ENCODE results near the gene MYPOP. TPM values are rescaled to one million over a fixed set of nuclear protein-coding genes. Genes with fewer than 3 reads are reported as not detected.
"Not testable (repeated sequence)": the region's sequence is repeated elsewhere in the genome, so short reads cannot be mapped to it uniquely, and the experiment has no call there.

MYPOP gene
- total RNA-seq, 1 experiment from 2014 or later: 2.5 TPM

GRCh38 chr19:45906221-45906620, 3.8 kb upstream of the MYPOP start:
- DNase-seq (ENCODE audit: low read depth): peak; percentile 79

- DNase-seq (ENCODE audit: low read depth): no peak
These were observed 2.6 kb upstream of the MYPOP start for GRCh38 chr19:45905011-45905410.

- peak; percentile 100 for DNase-seq (ENCODE audit: low read depth)
These were observed 525 bp upstream of the MYPOP start for GRCh38 chr19:45902651-45903625.

GRCh38 chr19:45901432-45901911, 941 bp downstream of the MYPOP start:
- DNase-seq (ENCODE audit: low read depth): no peak

- no peak for DNase-seq (ENCODE audit: low read depth)
These were observed 1.5 kb downstream of the MYPOP start for GRCh38 chr19:45900738-45901431.

- DNase-seq (ENCODE audit: low read depth): no peak
These were observed 2.4 kb downstream of the MYPOP start for GRCh38 chr19:45899919-45900589.

GRCh38 chr19:45899253-45899652, 3.2 kb downstream of the MYPOP start:
- no peak for DNase-seq (ENCODE audit: low read depth)

GRCh38 chr19:45897261-45897812, 5.1 kb downstream of the MYPOP start:
- DNase-seq (ENCODE audit: low read depth): no peak

GRCh38 chr19:45895983-45896599, 6.3 kb downstream of the MYPOP start:
- DNase-seq (ENCODE audit: low read depth): not testable (repeated sequence)

- DNase-seq (ENCODE audit: low read depth): no peak
These were observed 6.9 kb downstream of the MYPOP start for GRCh38 chr19:45895519-45895972.

GRCh38 chr19:45890877-45891276, 11.5 kb downstream of the MYPOP start:
- no peak for DNase-seq (ENCODE audit: low read depth)

GRCh38 chr19:45889210-45889885, 13.1 kb downstream of the MYPOP start:
- DNase-seq (ENCODE audit: low read depth): no peak

GRCh38 chr19:45887200-45887710, 15.2 kb downstream of the MYPOP start:
- DNase-seq (ENCODE audit: low read depth): no peak

GRCh38 chr19:45886427-45887199, 15.8 kb downstream of the MYPOP start:
- peak; percentile 93 for DNase-seq (ENCODE audit: low read depth)

GRCh38 chr19:45885556-45886426, 16.6 kb downstream of the MYPOP start, which contains the start of gene IRF2BP1:
Gene IRF2BP1, minus strand, starts transcription at chr19:45886141. Its CDS starts 367 bp downstream, at chr19:45885774.
- peak; percentile 93 for DNase-seq (ENCODE audit: low read depth)

GRCh38 chr19:45884682-45885555, 17.5 kb downstream of the MYPOP start:
- peak; percentile 38 for DNase-seq (ENCODE audit: low read depth)

- no peak for DNase-seq (ENCODE audit: low read depth)
These were observed 18.3 kb downstream of the MYPOP start for GRCh38 chr19:45883881-45884681.
